MM.1S (cell line): ENCODE measurements around the gene CD44.

Source experiments
- DNase-seq: peaks from one replicate; pipeline ENCODE4 v3.0.0-alpha.2; 2015
- H2AFZ ChIP-seq: fragments of 300-600 bp; sonication (generic); 2 replicates; pipeline ENCODE4 v1.6.0; 2016; ENCODE audit warnings: antibody characterized with exemption, low read length
- H3F3A ChIP-seq: fragments of 300-600 bp; sonication (generic); 2 replicates; pipeline ENCODE4 v1.6.1; 2016; ENCODE audit warnings: mild to moderate bottlenecking, antibody characterized with exemption, low read length, moderate library complexity, mixed read lengths; ENCODE audit not compliant: insufficient read depth
- H3K27ac ChIP-seq: fragments of 300-600 bp; sonication (generic); 2 replicates; pipeline ENCODE4 v1.5.1; 2016; ENCODE audit warnings: mild to moderate bottlenecking, low read length
- H3K27me3 ChIP-seq: fragments of 300-600 bp; sonication (generic); replicated peaks from 2 replicates; pipeline ENCODE4 v1.6.0; 2016; ENCODE audit warnings: low read length; ENCODE audit not compliant: insufficient read depth
- H3K36me3 ChIP-seq: fragments of 300-600 bp; sonication (generic); replicated peaks from 2 replicates; pipeline ENCODE4 v1.6.1; 2016; ENCODE audit warnings: mild to moderate bottlenecking, low read length, mixed read lengths; ENCODE audit not compliant: insufficient read depth
- H3K4me1 ChIP-seq: fragments of 300-600 bp; sonication (generic); 2 replicates; pipeline ENCODE4 v1.6.1; 2016; ENCODE audit warnings: low read length, mixed read lengths
- H3K4me2 ChIP-seq: fragments of 300-600 bp; sonication (generic); 2 replicates; pipeline ENCODE4 v1.6.0; 2016; ENCODE audit warnings: low read depth, low read length
- H3K4me3 ChIP-seq: fragments of 300-600 bp; sonication (generic); 2 replicates; pipeline ENCODE4 v1.5.1; 2016; ENCODE audit warnings: low read length, mixed read lengths
- H3K79me2 ChIP-seq: fragments of 300-600 bp; sonication (generic); 2 replicates; pipeline ENCODE4 v1.6.1; 2016; ENCODE audit warnings: mixed run types, low read length, mixed read lengths
- H3K9ac ChIP-seq: fragments of 300-600 bp; sonication (generic); 2 replicates; pipeline ENCODE4 v1.6.1; 2016; ENCODE audit warnings: low read length, mixed read lengths
- H3K9me2 ChIP-seq: fragments of 300-600 bp; sonication (generic); replicated peaks from 2 replicates; pipeline ENCODE4 v1.6.1; 2016; ENCODE audit warnings: mild to moderate bottlenecking, low read length, mixed read lengths; ENCODE audit not compliant: insufficient read depth
- H3K9me3 ChIP-seq: fragments of 300-600 bp; sonication (generic); replicated peaks from 2 replicates; pipeline ENCODE4 v1.6.1; 2016; ENCODE audit warnings: mild to moderate bottlenecking, low read length, mixed read lengths; ENCODE audit not compliant: insufficient read depth
- H4K20me1 ChIP-seq: fragments of 300-600 bp; sonication (generic); 2 replicates; pipeline ENCODE4 v1.6.1; 2016; ENCODE audit warnings: mild to moderate bottlenecking, low read length, moderate library complexity, mixed read lengths; ENCODE audit not compliant: insufficient read depth
- CTCF ChIP-seq: fragments of 300-600 bp; sonication (generic); IDR thresholded peaks from 2 replicates; pipeline ENCODE4 v1.5.1; 2016; ENCODE audit warnings: antibody characterized with exemption, low read length, mixed read lengths
- EZH2 ChIP-seq: fragments of 300-600 bp; sonication (generic); optimal IDR thresholded peaks from 2 replicates; pipeline ENCODE3; 2017; ENCODE audit warnings: low read depth, mild to moderate bottlenecking, antibody characterized with exemption, low read length, mixed read lengths
- EZH2phosphoT487 ChIP-seq: fragments of 300-600 bp; sonication (generic); IDR thresholded peaks from 2 replicates; pipeline ENCODE4 v1.6.1; 2018; ENCODE audit warnings: antibody characterized with exemption, low read length

The CD44 gene

GRCh38 chr11:35197292-35197691 is 58.3 kb downstream of the CD44 start:
- Histone ChIP-seq H3K79me2 (peaks cover 73% of the 10 kb centered on the region), H3F3A (no peaks in the 10 kb centered on the region), H3K27ac (no peak overlapping the region), H3K9ac (no peak overlapping the region), H2AFZ (no peak overlapping the region), H4K20me1 (no peaks in the 10 kb centered on the region), H3K9me3 (no peaks in the 10 kb centered on the region), H3K36me3 (peaks cover 23% of the 10 kb centered on the region; the same call in 1 of the 2 replicates), H3K9me2 (no peaks in the 10 kb centered on the region), H3K4me2 (no peak overlapping the region), H3K4me3 (no peak overlapping the region), H3K4me1 (no peaks in the 10 kb centered on the region), H3K27me3 (no peaks in the 10 kb centered on the region)
- DNase-seq: no peak
- TF ChIP-seq EZH2 (no peak), CTCF (no peak), EZH2phosphoT487 (no peak)

- H3K79me2 ChIP-seq: peaks cover 54% of the 10 kb centered on the region
- DNase-seq: no peak
- no peak overlapping the region for H3K4me2 ChIP-seq
- no peaks in the 10 kb centered on the region for H4K20me1 ChIP-seq
- TF ChIP-seq CTCF (no peak), EZH2 (no peak), EZH2phosphoT487 (no peak)
- H3K9ac ChIP-seq: no peak overlapping the region
- no peaks in the 10 kb centered on the region for H3K4me1 ChIP-seq
- no peak overlapping the region for H3K4me3 ChIP-seq
- H2AFZ ChIP-seq: no peak overlapping the region
- no peaks in the 10 kb centered on the region for H3F3A ChIP-seq
- H3K9me2 ChIP-seq: no peaks in the 10 kb centered on the region
- H3K9me3 ChIP-seq: no peaks in the 10 kb centered on the region
- H3K36me3 ChIP-seq: peaks cover 34% of the 10 kb centered on the region; the same call in 1 of the 2 replicates
- no peaks in the 10 kb centered on the region for H3K27me3 ChIP-seq
- no peak overlapping the region for H3K27ac ChIP-seq
These were observed 61.9 kb downstream of the CD44 start for GRCh38 chr11:35200811-35201341.

GRCh38 chr11:35204614-35205013 is 65.6 kb downstream of the CD44 start:
- Histone ChIP-seq H3K36me3 (peaks cover 22% of the 10 kb centered on the region; the same call in 1 of the 2 replicates), H3F3A (0 out of 2 replicates have a peak, but pooled peaks cover 4% of the 10 kb centered on the region)

More at GRCh38 chr11:35204614-35205013, 65.6 kb downstream of the CD44 start:
- no peaks in the 10 kb centered on the region for H3K27me3 ChIP-seq
- no peaks in the 10 kb centered on the region for H3K9me2 ChIP-seq
- no peak overlapping the region for H2AFZ ChIP-seq
- no peak for DNase-seq
- no peak overlapping the region for H3K4me3 ChIP-seq
- no peaks in the 10 kb centered on the region for H3K9me3 ChIP-seq
- H3K79me2 ChIP-seq: peaks cover 39% of the 10 kb centered on the region
- H3K27ac ChIP-seq: no peak overlapping the region
- TF ChIP-seq EZH2 (no peak), CTCF (no peak), EZH2phosphoT487 (no peak)
- no peaks in the 10 kb centered on the region for H4K20me1 ChIP-seq
- H3K9ac ChIP-seq: no peak overlapping the region
- H3K4me2 ChIP-seq: no peak overlapping the region
- H3K4me1 ChIP-seq: no peaks in the 10 kb centered on the region
